Ascending aorta (tissue), 2 donors: ENCODE measurements around the gene OR1C1. TPM values are rescaled to one million over a fixed set of nuclear protein-coding genes. Genes with fewer than 3 reads are reported as not detected.
"Not testable (repeated sequence)": the region's sequence is repeated elsewhere in the genome, so short reads cannot be mapped to it uniquely, and the experiment has no call there.

Source experiments
- DNase-seq, 2 donors: peaks; one replicate each; pipeline ENCODE4 v3.0.0-alpha.2; 2019; ENCODE audit warnings: low spot score in 2 of 2
- H3K27ac ChIP-seq, 2 donors: fragments of 200-600 bp; sonication (generic); one replicate each; pipeline ENCODE4 v1.5.1; 2016 to 2017; ENCODE audit warnings: mild to moderate bottlenecking in 1 of 2
- H3K27me3 ChIP-seq: fragments of 200-600 bp; sonication (generic); one replicate; pipeline ENCODE4 v1.5.1; 2017
- H3K36me3 ChIP-seq, 2 donors: fragments of 200-600 bp; sonication (generic); one replicate each; pipeline ENCODE4 v1.5.1; 2016
- H3K4me1 ChIP-seq, 2 donors: fragments of 200-600 bp; sonication (generic); one replicate each; pipeline ENCODE4 v1.5.1; 2016 to 2017; ENCODE audit warnings: mild to moderate bottlenecking in 1 of 2
- H3K4me3 ChIP-seq, 2 donors: fragments of 200-600 bp; sonication (generic); one replicate each; pipeline ENCODE4 v1.5.1; 2016 to 2017; ENCODE audit warnings: mild to moderate bottlenecking in 1 of 2
- H3K9me3 ChIP-seq, 2 donors: fragments of 200-600 bp; sonication (generic); one replicate each; pipeline ENCODE4 v1.5.1; 2016
- CTCF ChIP-seq, 3 experiments: fragments of 200-600 bp in 2 of 3; fragments of 450-650 bp in 1 of 3; sonication (generic) in 2 of 3; IDR thresholded peaks; one replicate each; pipeline ENCODE4 v1.5.1; 2016 to 2019; ENCODE audit warnings: antibody characterized with exemption in 3 of 3, mild to moderate bottlenecking in 1 of 3, moderate library complexity in 1 of 3
- intact Hi-C: fragments of 100-400 bp; cut with DNase I; formaldehyde crosslinking; loops from one replicate; pipeline ENCODE4 v1.15.1; 2023
- total RNA-seq: library from RNA; depleted of rRNA; stranded (reverse); fragments of >200 nt; gene quantifications from one replicate; pipeline ENCODE4 v1.1.0, GENCODE V29; 2016

OR1C1 gene
- total RNA-seq, result not detected

- H3K27ac ChIP-seq, result no peak within 1 kb of the TSS
- no peak for TF ChIP-seq CTCF (IDR thresholded peaks at IDR 0.05)
- H3K4me3 ChIP-seq, result no peak within 1 kb of the TSS
- no peaks in the 10 kb centered on the region for H3K27me3 ChIP-seq
- no peak for DNase-seq
- no peaks in the 10 kb centered on the region for H3K4me1 ChIP-seq
- H3K36me3 ChIP-seq, result no peaks in the 10 kb centered on the region
- intact Hi-C loops, result no loop called here
- H3K9me3 ChIP-seq, result no peaks in the 10 kb centered on the region
Measured at GRCh38 chr1:247760456-247760855, at the start of gene OR1C1. Gene OR1C1, minus strand, starts transcription at chr1:247760556. Its CDS starts 2,150 bp downstream, at chr1:247758406.

- no peak for DNase-seq
- Histone ChIP-seq H3K27me3 (no peaks in the 10 kb centered on the region), H3K4me1 (no peaks in the 10 kb centered on the region), H3K27ac (no peak overlapping the region), H3K4me3 (no peak overlapping the region), H3K9me3 (no peaks in the 10 kb centered on the region), H3K36me3 (no peaks in the 10 kb centered on the region)
- intact Hi-C loops, result no loop called here
- no peak for TF ChIP-seq CTCF (IDR thresholded peaks at IDR 0.05)
Measured at GRCh38 chr1:247797518-247797917, 37.2 kb upstream of the OR1C1 start.

GRCh38 chr1:247769603-247770002 is 9.2 kb upstream of the OR1C1 start:
- Histone ChIP-seq H3K4me3 (no peak overlapping the region), H3K36me3 (no peaks in the 10 kb centered on the region), H3K27me3 (no peaks in the 10 kb centered on the region), H3K4me1 (no peaks in the 10 kb centered on the region), H3K27ac (no peak overlapping the region), H3K9me3 (no peaks in the 10 kb centered on the region)
- no peak for TF ChIP-seq CTCF (IDR thresholded peaks at IDR 0.05)
- no peak for DNase-seq
- intact Hi-C loops, result no loop called here

- intact Hi-C loops, H3K27ac ChIP-seq, H3K4me1 ChIP-seq, DNase-seq, H3K36me3 ChIP-seq, H3K27me3 ChIP-seq, H3K9me3 ChIP-seq, H3K4me3 ChIP-seq: not testable (repeated sequence)
Measured at GRCh38 chr1:247754311-247754710, 6.0 kb downstream of the OR1C1 start.

GRCh38 chr1:247749870-247750269 is 10.5 kb downstream of the OR1C1 start:
- intact Hi-C loops, result no loop called here
- Histone ChIP-seq H3K4me1 (no peaks in the 10 kb centered on the region), H3K27me3 (no peaks in the 10 kb centered on the region)

GRCh38 chr1:247748041-247748440 is 12.3 kb downstream of the OR1C1 start, which contains the start of gene OR14A2:
Gene OR14A2, minus strand, starts transcription at chr1:247748141.
- Histone ChIP-seq H3K9me3 (no peaks in the 10 kb centered on the region), H3K36me3 (no peaks in the 10 kb centered on the region), H3K27me3 (no peaks in the 10 kb centered on the region), H3K27ac (no peak within 1 kb of the TSS), H3K4me1 (no peaks in the 10 kb centered on the region), H3K4me3 (no peak within 1 kb of the TSS)
- TF ChIP-seq CTCF (IDR thresholded peaks at IDR 0.05), result no peak
- DNase-seq, result no peak
- intact Hi-C loops, result no loop called here

More at GRCh38 chr1:247749870-247750269, 10.5 kb downstream of the OR1C1 start:
- no peak overlapping the region for H3K27ac ChIP-seq
- no peak for TF ChIP-seq CTCF (IDR thresholded peaks at IDR 0.05)
- H3K9me3 ChIP-seq, result no peaks in the 10 kb centered on the region
- no peak overlapping the region for H3K4me3 ChIP-seq
- no peak for DNase-seq
- no peaks in the 10 kb centered on the region for H3K36me3 ChIP-seq
